Fibroblast of skin of abdomen (primary cell): ENCODE results near the gene RBM23.

ENCODE experiments used
- DNase-seq: peaks from one replicate; pipeline ENCODE4 v3.0.0-alpha.2; 2013

Gene RBM23

DNA sequence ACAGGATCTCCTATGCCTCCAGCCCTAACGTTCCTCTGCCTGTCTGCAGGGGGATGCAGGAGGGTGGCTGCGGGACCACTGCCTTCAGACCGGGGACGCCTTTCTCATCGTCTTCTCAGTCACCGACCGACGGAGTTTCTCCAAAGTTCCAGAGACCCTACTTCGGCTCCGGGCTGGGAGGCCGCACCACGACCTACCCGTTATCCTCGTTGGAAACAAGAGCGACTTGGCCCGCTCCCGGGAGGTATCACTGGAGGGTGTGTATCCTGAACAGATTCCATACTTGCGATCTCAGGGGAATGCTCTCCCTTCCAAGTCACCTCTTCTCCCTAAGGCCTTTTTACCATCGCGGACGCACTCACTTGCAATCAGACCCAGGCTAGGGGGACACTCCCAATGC is 33.0 kb downstream of the RBM23 start:
- no peak for DNase-seq

DNA sequence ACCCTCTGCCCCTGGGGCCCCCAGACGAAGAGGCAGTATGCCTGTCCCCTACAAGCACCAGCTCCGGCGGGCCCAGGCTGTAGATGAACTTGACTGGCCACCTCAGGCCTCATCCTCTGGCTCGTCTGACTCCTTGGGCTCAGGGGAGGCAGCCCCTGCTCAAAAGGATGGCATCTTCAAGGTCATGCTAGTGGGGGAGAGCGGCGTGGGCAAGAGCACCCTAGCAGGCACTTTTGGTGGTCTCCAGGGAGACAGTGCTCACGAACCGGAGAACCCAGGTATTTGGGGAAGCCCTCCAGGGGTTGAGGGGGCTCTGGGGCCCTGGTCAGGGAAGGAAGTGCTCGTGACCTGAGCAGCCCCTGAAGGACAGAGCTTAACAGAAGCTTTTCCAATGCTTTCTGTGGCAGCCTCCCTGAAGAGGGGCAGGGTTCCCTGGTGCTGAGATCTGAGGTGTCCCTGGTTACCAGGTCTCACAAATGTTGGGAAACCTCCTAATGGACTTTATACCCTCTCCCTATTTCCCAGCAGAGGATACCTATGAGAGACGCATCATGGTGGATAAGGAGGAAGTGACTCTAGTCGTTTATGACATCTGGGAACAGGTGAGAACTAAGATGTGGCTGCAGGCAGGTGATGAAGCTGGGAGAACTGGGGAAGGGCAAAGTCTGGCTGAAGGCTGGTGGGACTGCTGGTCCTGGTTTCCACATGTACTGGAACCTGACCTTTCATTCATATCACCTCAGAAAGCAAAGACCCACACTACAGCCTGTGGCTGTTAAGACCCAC is 34.0 kb downstream of the RBM23 start:
- no peak for DNase-seq

DNA sequence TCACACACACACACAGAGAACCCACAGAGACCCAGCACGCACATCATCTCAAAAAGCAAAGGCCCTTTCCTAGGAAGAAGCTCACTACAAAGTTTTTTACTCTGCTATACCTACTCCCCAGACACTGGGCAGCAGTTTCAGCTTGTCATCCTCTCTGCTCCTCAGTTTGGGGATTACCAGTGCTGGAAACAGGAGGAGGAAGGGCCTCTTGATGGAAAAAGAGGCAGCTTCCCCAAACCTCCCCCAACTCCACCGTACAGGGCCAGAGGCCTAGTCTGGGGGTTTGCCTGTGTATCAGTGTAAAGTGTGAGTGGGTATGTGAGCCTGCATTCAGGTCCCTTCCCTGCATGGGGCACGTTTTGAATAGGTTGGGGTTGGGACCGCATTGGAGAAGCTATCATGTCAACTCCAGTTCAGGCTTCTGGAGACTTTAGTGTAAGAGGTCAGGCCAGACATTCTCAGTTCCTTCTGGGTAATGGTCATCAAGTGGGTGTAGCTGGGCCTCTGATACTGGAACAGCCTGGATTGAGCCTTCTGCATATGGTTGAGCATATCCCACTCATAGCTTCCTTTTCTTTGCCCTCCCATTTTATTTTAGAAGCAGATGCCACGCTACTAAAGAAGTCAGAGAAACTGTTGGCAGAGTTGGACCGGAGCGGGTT is 34.7 kb downstream of the RBM23 start:
- no peak for DNase-seq

DNA sequence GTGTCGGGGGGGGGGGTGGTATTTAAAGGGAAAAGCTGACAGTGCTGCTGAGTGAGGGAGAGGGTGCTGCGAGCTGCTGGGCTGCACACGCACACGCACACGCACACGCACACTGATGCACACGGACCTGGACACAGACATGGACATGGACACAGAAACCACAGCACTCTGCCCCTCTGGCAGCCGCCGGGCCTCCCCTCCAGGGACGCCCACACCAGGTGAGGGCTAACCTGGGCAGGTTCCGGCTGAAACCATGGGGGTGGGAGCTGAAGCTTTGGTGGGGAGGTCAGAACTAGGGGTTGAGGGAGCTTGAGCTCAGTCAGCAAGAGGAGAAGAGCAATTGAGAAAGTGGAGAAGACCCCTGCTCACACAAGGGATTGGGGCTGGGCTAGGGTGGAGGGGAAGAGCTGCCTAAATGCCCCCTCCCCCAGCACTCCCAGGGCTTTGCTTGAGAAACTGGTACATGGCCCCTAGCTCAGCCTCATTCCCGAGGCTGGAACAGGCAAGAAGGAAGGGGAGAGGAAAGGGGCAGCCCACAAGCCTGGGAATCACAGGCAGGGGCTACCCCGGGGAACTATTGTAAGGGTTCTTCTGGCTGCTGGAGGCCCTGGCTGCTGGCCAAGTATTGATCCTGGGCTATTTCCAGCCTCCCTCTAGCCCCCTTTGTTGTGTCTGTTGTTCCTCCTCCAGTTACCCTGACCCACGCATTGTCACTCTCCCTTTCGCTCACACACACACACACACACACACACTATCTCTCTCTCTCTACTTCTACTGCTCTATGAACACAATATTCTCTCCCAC is 35.6 kb downstream of the RBM23 start, which contains the start of gene REM2:
Gene REM2 (plus strand): TSS at position 50 of the 804 bp plus-strand sequence. CDS start 66 bp downstream, at position 116.
- DNase-seq, result no peak

GRCh38 chr14:22882529-22883172 is 36.3 kb downstream of the RBM23 start:
- DNase-seq, result peak; percentile 20

- no peak for DNase-seq
Measured at GRCh38 chr14:22882064-22882463, 36.9 kb downstream of the RBM23 start.

DNA sequence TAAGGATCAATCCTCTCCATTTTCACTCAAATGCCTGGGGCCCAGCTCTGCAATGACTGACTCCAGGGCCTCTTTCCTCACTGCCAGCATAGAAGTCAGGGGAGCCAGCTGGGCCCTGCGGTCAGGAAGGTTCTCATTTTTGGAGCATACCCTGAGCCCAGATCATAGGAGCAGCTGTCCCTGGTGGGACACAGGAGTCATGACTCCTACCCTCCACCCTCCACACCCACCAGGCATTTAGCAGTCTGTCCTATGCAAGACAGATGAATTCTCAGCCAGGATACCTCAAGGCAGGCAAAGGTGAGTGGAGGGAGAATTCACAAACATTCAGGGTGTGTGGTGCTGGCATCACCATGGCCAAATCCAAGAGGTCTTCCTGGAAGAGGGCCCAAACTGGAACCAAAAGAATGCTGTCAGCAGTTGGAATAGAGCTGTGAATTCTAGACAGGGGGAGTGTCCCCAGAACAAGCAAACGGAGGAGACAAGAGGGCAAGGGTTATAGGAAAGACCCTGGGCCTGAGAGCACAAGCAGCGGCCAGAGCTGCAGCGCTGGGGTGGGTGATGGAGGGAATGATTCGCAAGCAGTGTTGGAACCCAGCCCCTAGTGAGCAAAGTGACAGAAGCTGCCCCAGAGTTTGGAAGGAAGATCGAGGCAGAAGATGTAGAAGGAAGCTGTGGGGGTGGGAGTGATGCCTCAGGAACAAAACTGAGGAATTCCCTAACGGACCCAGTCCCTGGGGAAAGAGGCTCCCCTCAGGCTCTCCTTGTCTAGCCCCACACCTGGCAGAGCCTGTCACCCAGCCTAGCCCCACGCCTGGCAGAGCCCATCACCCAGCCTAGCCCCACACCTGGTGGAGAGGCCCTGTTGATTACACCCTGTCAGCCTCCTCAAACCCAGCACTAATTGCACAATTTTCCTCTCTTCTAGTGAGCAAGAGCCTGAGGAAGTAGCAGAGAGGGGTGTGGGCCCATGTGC is 40.4 kb downstream of the RBM23 start:
- DNase-seq, result no peak

DNA sequence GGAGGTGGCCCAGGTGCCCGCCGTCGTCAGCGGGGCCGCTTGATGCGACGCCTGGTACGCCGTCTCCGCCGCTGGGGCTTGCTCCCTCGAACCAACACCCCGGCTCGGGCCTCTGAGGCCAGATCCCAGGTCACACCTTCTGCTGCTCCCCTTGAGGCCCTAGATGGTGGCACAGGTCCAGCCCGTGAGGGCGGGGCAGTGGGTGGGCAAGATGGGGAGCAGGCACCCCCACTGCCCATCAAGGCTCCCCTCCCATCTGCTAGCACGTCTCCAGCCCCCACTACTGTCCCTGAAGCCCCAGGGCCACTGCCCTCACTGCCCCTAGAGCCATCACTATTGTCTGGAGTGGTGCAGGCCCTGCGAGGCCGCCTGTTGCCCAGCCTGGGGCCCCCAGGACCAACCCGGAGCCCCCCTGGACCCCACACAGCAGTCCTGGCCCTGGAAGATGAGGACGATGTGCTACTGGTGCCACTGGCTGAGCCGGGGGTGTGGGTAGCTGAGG is 41.9 kb downstream of the RBM23 start:
- no peak for DNase-seq

DNA sequence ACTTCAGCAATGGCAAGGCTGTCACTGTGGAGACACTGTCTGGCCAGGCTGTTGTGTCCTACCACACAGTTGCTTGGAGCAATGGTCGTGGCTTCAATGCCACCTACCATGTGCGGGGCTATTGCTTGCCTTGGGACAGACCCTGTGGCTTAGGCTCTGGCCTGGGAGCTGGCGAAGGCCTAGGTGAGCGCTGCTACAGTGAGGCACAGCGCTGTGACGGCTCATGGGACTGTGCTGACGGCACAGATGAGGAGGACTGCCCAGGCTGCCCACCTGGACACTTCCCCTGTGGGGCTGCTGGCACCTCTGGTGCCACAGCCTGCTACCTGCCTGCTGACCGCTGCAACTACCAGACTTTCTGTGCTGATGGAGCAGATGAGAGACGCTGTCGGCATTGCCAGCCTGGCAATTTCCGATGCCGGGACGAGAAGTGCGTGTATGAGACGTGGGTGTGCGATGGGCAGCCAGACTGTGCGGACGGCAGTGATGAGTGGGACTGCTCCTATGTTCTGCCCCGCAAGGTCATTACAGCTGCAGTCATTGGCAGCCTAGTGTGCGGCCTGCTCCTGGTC is 43.1 kb downstream of the RBM23 start:
- DNase-seq, result no peak

DNA sequence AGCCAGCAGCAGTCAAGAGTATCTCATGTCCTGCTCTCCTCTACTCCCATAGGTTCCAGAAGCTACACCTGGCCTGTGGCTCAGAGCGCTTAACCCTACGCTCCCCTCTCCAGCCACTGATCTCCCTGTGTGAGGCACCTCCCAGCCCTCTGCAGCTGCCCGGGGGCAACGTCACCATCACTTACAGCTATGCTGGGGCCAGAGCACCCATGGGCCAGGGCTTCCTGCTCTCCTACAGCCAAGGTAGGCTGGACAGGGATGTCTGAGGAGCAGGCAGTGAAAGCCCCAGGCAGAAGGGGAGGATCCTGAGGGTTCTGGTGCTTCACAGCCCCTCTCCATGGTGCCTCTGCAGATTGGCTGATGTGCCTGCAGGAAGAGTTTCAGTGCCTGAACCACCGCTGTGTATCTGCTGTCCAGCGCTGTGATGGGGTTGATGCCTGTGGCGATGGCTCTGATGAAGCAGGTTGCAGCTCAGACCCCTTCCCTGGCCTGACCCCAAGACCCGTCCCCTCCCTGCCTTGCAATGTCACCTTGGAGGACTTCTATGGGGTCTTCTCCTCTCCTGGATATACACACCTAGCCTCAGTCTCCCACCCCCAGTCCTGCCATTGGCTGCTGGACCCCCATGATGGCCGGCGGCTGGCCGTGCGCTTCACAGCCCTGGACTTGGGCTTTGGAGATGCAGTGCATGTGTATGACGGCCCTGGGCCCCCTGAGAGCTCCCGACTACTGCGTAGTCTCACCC is 43.8 kb downstream of the RBM23 start:
- DNase-seq, result no peak

GRCh38 chr14:22872833-22873520 is 46.0 kb downstream of the RBM23 start:
- DNase-seq, result no peak

DNA sequence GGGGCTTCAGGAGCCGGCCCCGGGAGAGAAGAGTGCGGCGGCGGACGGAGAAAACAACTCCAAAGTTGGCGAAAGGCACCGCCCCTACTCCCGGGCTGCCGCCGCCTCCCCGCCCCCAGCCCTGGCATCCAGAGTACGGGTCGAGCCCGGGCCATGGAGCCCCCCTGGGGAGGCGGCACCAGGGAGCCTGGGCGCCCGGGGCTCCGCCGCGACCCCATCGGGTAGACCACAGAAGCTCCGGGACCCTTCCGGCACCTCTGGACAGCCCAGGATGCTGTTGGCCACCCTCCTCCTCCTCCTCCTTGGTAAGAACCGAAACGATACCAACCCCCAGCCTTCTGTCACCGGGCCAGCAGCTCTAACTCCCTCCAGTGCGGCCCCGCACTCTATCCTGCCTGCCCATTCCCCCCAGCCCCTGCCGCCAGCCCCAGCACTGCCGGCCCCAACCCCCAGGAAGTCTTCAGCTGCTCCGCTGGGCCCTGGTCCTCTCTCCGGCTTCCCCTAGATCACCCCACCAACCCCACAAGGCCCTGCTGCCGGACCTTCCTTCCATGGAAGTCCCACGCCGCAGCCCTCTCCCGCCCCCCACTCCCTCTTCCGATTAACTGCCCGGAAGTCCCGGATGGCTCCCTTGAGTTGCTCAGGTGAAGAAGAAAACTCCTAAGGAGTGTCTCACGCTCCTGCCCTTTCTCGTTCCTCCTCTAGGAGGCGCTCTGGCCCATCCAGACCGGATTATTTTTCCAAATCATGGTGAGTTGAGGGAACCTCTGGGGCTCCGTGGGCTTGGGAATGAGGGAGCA is 46.7 kb downstream of the RBM23 start:
- DNase-seq, result peak; percentile 77

DNA sequence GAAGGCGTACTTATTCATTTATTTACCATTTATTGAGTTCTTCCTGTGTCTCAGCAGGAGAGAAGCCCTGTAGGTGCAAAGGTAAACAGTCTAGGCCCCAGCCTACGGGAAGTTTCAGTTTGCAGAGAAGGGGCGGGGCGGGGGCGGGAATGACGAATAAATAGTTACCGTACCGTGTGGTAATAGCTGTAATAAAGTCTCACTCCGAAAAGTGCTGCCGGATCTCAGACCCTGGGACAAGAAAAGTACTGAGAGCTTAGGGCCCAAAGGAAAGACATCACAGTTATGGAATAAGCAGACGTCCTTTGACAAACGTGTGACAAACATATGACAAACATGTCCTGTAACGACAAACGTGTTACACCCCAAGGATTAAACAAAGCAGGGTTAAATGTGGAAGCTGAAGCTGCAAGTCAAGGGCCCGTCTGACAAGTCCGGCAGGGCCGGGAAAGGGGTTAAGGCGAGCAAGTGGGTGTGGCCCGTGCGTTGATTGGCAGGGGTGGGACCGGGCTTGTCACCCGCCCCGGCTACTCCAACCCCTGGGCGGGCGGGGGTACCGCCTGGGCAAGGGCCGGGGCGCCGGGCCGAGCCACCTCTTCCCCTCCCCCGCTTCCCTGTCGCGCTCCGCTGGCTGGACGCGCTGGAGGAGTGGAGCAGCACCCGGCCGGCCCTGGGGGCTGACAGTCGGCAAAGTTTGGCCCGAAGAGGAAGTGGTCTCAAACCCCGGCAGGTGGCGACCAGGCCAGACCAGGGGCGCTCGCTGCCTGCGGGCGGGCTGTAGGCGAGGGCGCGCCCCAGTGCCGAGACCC is 47.5 kb downstream of the RBM23 start, which contains the start of gene LRP10:
Gene LRP10 (plus strand): TSS at position 517 of the 809 bp plus-strand sequence. CDS start 564 bp downstream, outside the sequence.
- DNase-seq, result peak; percentile 73

- DNase-seq, result no peak
Measured at GRCh38 chr14:22870811-22871223, 48.1 kb downstream of the RBM23 start.

DNA sequence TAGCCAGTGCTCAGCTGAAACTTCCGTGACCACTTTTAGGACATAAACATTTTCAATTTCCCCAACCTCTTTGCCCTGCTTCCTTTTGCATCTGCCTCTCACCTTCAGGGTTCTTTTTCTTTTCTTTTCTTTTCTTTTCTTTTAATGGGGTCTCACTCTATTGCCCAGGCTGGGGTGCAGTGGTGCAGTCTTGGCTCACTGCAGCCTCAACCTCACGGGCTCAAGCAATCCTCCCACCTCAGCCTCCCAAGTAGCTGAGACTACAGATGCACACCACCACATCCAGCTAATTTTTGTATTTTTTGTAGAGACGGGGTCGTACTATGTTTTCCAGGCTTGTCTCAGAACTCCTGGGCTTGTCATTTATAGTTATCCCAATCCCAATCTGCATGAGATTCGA is 52.1 kb downstream of the RBM23 start:
- DNase-seq, result no peak

DNA sequence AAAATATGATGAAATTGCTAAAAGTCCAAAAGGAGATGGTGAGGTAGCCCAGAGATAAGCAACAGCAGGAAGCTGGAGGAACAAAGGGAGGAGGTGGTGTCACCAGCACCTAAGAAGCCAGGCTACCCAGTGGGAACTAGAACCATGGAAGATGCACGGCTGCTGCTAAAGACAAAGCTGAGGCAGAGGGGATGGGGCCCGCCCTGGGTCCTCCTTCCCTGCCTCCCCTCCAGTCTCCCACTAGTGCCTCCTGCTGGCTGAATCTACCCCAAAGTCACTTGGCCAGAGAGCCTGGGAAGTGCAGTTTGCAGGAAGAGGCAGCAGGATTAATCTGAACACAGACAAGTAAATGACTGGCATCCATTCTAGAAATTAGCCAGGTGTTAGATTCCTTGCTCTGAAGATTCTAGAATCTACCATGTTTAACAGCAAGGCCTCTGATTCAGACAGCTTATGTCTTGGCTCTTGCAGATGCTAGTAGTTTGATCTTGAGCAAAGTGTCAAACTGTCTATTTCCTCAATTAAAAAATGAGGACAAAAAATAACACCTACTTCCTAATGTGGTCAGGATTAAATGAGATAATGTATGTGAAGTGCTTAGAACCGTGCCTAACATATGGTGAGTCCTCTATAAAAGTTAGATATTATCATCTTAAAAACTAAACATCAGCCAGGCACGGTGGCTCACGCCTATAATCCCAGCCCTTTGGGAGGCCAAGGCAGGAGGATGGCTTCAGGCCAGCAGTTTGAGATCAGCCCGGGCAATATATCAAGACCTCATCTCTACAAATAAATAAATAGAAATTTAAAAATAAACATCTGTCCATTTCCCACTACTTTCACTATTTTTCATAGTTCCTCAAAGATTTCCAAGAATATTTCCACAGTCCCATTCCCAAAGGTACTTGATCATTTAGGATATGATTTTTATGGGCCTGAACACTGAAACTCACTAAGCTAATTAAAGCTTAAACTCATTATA is 53.2 kb downstream of the RBM23 start:
- DNase-seq, result no peak
